Dendritic cell treated with granulocyte-macrophage colony-stimulating factor and Interleukin-4, amounts not matched to agents 40 ng/mL and 50 ng/mL, for 4 days (primary cell): ENCODE results near the gene TFR2.

Experiments used
- H3K27ac Mint-ChIP-seq: one replicate; pipeline ENCODE4 v1.8.0; 2022; ENCODE audit warnings: mild to moderate bottlenecking, mixed read lengths
- H3K27me3 Mint-ChIP-seq: one replicate; pipeline ENCODE4 v1.8.0; 2022; ENCODE audit warnings: mild to moderate bottlenecking, mixed read lengths
- H3K36me3 Mint-ChIP-seq: one replicate; pipeline ENCODE4 v1.8.0; 2022; ENCODE audit warnings: low read depth, mixed read lengths
- H3K4me1 Mint-ChIP-seq: one replicate; pipeline ENCODE4 v1.8.0; 2022; ENCODE audit warnings: low read depth, mixed read lengths
- H3K4me3 Mint-ChIP-seq: one replicate; pipeline ENCODE4 v1.8.0; 2022; ENCODE audit warnings: mild to moderate bottlenecking, moderate library complexity, mixed read lengths
- H3K9me3 Mint-ChIP-seq: one replicate; pipeline ENCODE4 v1.8.0; 2022; ENCODE audit warnings: mixed read lengths
- intact Hi-C: fragments of 100-400 bp; cut with micrococcal nuclease; formaldehyde crosslinking; loops from one replicate; pipeline ENCODE4 v1.15.0; 2022

The TFR2 gene

DNA sequence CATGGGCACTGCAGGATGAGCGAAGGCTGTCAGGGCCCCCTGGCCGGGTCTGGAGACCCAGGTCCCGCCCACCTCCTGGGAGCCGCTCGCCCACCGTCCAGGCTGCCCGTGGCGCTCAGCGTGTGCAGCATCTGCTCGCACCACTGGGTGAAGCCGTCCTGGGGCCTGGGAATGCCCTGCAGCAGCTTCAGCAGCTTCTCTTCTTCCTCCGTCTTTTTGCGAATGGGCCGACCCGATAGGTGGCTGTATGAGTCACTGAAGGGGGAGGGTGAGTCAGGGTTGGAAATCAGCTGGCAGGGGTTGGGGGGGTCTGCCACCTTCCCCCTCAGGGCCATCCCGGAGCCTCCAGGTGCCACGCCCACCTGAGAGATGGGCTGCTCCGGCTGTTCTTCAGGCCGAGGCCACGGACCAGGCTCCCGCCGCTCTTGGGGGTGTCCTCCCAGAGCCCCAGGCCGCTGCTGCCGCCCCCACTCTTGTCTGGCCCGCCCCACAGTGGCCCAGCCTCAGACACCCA is 40.9 kb upstream of the TFR2 start:
- Mint-ChIP-seq H3K9me3 (no peaks in the 10 kb centered on the region), H3K4me3 (no peak overlapping the region), H3K27me3 (no peaks in the 10 kb centered on the region), H3K4me1 (peaks cover 32% of the 10 kb centered on the region), H3K27ac (no peak overlapping the region), H3K36me3 (peaks cover 100% of the 10 kb centered on the region)
- intact Hi-C loops: no loop called here

- Mint-ChIP-seq H3K36me3 (peaks cover 100% of the 10 kb centered on the region), H3K4me3 (no peak overlapping the region), H3K27me3 (no peaks in the 10 kb centered on the region), H3K9me3 (no peaks in the 10 kb centered on the region), H3K4me1 (peaks cover 36% of the 10 kb centered on the region), H3K27ac (no peak overlapping the region)
- intact Hi-C loops: no loop called here
Measured at GRCh38 chr7:100681491-100682227, 40.3 kb upstream of the TFR2 start.

- intact Hi-C loops: no loop called here
- Mint-ChIP-seq H3K4me3 (no peak overlapping the region), H3K4me1 (peaks cover 42% of the 10 kb centered on the region), H3K9me3 (no peaks in the 10 kb centered on the region), H3K36me3 (peaks cover 100% of the 10 kb centered on the region), H3K27ac (peak overlapping the region; percentile 9), H3K27me3 (no peaks in the 10 kb centered on the region)
Measured at GRCh38 chr7:100680576-100681271, 39.4 kb upstream of the TFR2 start.

GRCh38 chr7:100679927-100680575 is 38.7 kb upstream of the TFR2 start:
- H3K4me1 Mint-ChIP-seq: peaks cover 42% of the 10 kb centered on the region
- peaks cover 94% of the 10 kb centered on the region for H3K36me3 Mint-ChIP-seq
- no peak overlapping the region for H3K4me3 Mint-ChIP-seq
- intact Hi-C loops: loop anchor here (10.0 kb wide), 1 partner anchor 95 kb away; the partner anchor contains the start of genes FBXO24 and LRCH4
- H3K9me3 Mint-ChIP-seq: no peaks in the 10 kb centered on the region
- H3K27me3 Mint-ChIP-seq: no peaks in the 10 kb centered on the region
- peak overlapping the region; percentile 9 for H3K27ac Mint-ChIP-seq

GRCh38 chr7:100679129-100679926 is 38.0 kb upstream of the TFR2 start:
- Mint-ChIP-seq H3K4me3 (no peak overlapping the region), H3K36me3 (peaks cover 94% of the 10 kb centered on the region)
- intact Hi-C loops: loop anchor here (10.0 kb wide), 1 partner anchor 95 kb away; the partner anchor contains the start of genes FBXO24 and LRCH4

GRCh38 chr7:100678291-100678984 is 37.1 kb upstream of the TFR2 start:
- Mint-ChIP-seq H3K4me3 (no peak overlapping the region), H3K27ac (peak overlapping the region; percentile 16), H3K9me3 (no peaks in the 10 kb centered on the region), H3K27me3 (no peaks in the 10 kb centered on the region), H3K4me1 (peaks cover 42% of the 10 kb centered on the region), H3K36me3 (peaks cover 94% of the 10 kb centered on the region)
- intact Hi-C loops: loop anchor here (10.0 kb wide), 1 partner anchor 94 kb away; the partner anchor contains the start of genes FBXO24 and LRCH4

More at GRCh38 chr7:100679129-100679926, 38.0 kb upstream of the TFR2 start:
- no peaks in the 10 kb centered on the region for H3K27me3 Mint-ChIP-seq
- H3K27ac Mint-ChIP-seq: peak overlapping the region; percentile 9
- no peaks in the 10 kb centered on the region for H3K9me3 Mint-ChIP-seq
- peaks cover 42% of the 10 kb centered on the region for H3K4me1 Mint-ChIP-seq

GRCh38 chr7:100677308-100678267 is 36.2 kb upstream of the TFR2 start:
- no peaks in the 10 kb centered on the region for H3K9me3 Mint-ChIP-seq
- H3K27ac Mint-ChIP-seq: peak overlapping the region; percentile 16
- H3K36me3 Mint-ChIP-seq: peaks cover 85% of the 10 kb centered on the region
- no peak overlapping the region for H3K4me3 Mint-ChIP-seq
- intact Hi-C loops: loop anchor here (10.0 kb wide), 1 partner anchor 93 kb away; the partner anchor contains the start of genes FBXO24 and LRCH4
- peaks cover 42% of the 10 kb centered on the region for H3K4me1 Mint-ChIP-seq
- no peaks in the 10 kb centered on the region for H3K27me3 Mint-ChIP-seq

GRCh38 chr7:100676501-100677306 is 35.4 kb upstream of the TFR2 start:
- peaks cover 2% of the 10 kb centered on the region for H3K27me3 Mint-ChIP-seq
- peak overlapping the region; percentile 63 for H3K27ac Mint-ChIP-seq
- H3K4me3 Mint-ChIP-seq: peak overlapping the region; percentile 67
- H3K4me1 Mint-ChIP-seq: peaks cover 42% of the 10 kb centered on the region
- H3K36me3 Mint-ChIP-seq: peaks cover 77% of the 10 kb centered on the region
- no peaks in the 10 kb centered on the region for H3K9me3 Mint-ChIP-seq
- intact Hi-C loops: loop anchor here (10.0 kb wide), 1 partner anchor 92 kb away; the partner anchor contains the start of genes FBXO24 and LRCH4

GRCh38 chr7:100675581-100676350 is 34.4 kb upstream of the TFR2 start:
- H3K27ac Mint-ChIP-seq: peak overlapping the region; percentile 63
- peaks cover 67% of the 10 kb centered on the region for H3K36me3 Mint-ChIP-seq
- peak overlapping the region; percentile 72 for H3K4me3 Mint-ChIP-seq
- intact Hi-C loops: loop anchor here (10.0 kb wide), 1 partner anchor 91 kb away; the partner anchor contains the start of genes FBXO24 and LRCH4
- H3K27me3 Mint-ChIP-seq: peaks cover 6% of the 10 kb centered on the region
- H3K4me1 Mint-ChIP-seq: peaks cover 38% of the 10 kb centered on the region
- H3K9me3 Mint-ChIP-seq: no peaks in the 10 kb centered on the region

DNA sequence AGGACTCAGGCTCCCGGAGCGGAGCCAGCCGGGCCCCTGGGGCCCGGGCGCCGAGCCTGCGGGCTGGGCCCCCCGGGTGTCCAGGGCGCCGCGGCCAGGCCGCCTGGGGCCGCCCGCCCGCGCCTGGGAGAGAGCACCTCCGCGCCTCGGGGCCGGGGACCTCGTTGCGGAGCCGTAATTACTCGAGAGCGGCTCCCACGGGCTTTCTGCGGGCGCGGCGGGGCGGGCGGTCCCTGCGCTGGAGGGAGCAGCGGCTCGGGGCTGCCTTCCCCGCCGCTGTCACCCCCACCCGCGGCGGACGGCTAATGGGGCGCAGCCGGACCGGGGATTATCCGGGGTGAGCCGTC is 33.7 kb upstream of the TFR2 start:
- Mint-ChIP-seq H3K36me3 (peaks cover 60% of the 10 kb centered on the region), H3K27ac (peak overlapping the region; percentile 96), H3K4me1 (peaks cover 31% of the 10 kb centered on the region)

More for the DNA sequence above, 33.7 kb upstream of the TFR2 start:
- intact Hi-C loops: loop anchor here (10.0 kb wide), 1 partner anchor 90 kb away; the partner anchor contains the start of genes FBXO24 and LRCH4
- peaks cover 6% of the 10 kb centered on the region for H3K27me3 Mint-ChIP-seq
- H3K4me3 Mint-ChIP-seq: peak overlapping the region; percentile 91
- H3K9me3 Mint-ChIP-seq: no peaks in the 10 kb centered on the region
